GM18511 (cell line): ENCODE data around the gene CCR3.

Experiments used
- ATAC-seq: cut with Tn5 transposase; IDR thresholded peaks from one replicate; pipeline ENCODE4 v1.9.1; 2021; ENCODE audit warnings: mild to moderate bottlenecking, moderate library complexity; ENCODE audit not compliant: unreplicated experiment

CCR3 gene

GRCh38 chr3:46270474-46270873 is 28.2 kb downstream of the CCR3 start:
- ATAC-seq = no peak

GRCh38 chr3:46271209-46271745 is 29.0 kb downstream of the CCR3 start:
- ATAC-seq = no peak

- no peak for ATAC-seq
Observed at GRCh38 chr3:46272028-46272451, 29.8 kb downstream of the CCR3 start.

GRCh38 chr3:46276497-46277099 is 34.3 kb downstream of the CCR3 start:
- peak; percentile 50 for ATAC-seq

GRCh38 chr3:46277476-46277875 is 35.2 kb downstream of the CCR3 start:
- ATAC-seq = no peak

- ATAC-seq = no peak
Observed at GRCh38 chr3:46278816-46279672, 36.8 kb downstream of the CCR3 start.

- ATAC-seq = no peak
Observed at GRCh38 chr3:46280105-46280797, 38.0 kb downstream of the CCR3 start.

- no peak for ATAC-seq
Observed at GRCh38 chr3:46281551-46281950, 39.3 kb downstream of the CCR3 start.

- ATAC-seq = no peak
Observed at GRCh38 chr3:46282041-46282440, 39.8 kb downstream of the CCR3 start.

- no peak for ATAC-seq
Observed at GRCh38 chr3:46282696-46283095, 40.4 kb downstream of the CCR3 start.

GRCh38 chr3:46283881-46284450 is 41.7 kb downstream of the CCR3 start:
- no peak for ATAC-seq

GRCh38 chr3:46284981-46285683 is 42.9 kb downstream of the CCR3 start:
- ATAC-seq = no peak

- ATAC-seq = no peak
Observed at GRCh38 chr3:46285931-46286619, 43.8 kb downstream of the CCR3 start.

GRCh38 chr3:46286947-46287565 is 44.8 kb downstream of the CCR3 start:
- no peak for ATAC-seq

GRCh38 chr3:46289551-46289950 is 47.3 kb downstream of the CCR3 start:
- ATAC-seq = no peak

- ATAC-seq = no peak
Observed at GRCh38 chr3:46289966-46290365, 47.7 kb downstream of the CCR3 start.

- ATAC-seq = no peak
Observed at GRCh38 chr3:46291046-46291445, 48.8 kb downstream of the CCR3 start.

GRCh38 chr3:46293035-46293724 is 50.9 kb downstream of the CCR3 start:
- ATAC-seq = no peak
